Measurements from ENCODE around the gene PRTN3.

Gene PRTN3

GRCh38 chr19:840519-841206 lies at the start of gene PRTN3:
Gene PRTN3, plus strand, starts transcription at chr19:840999. Its CDS starts 10 bp downstream, at chr19:841009.
- no peak for DNase-seq

GRCh38 chr19:791007-791566 lies 49.7 kb upstream of the PRTN3 start:
- no peak for DNase-seq

- DNase-seq: no peak
Measured at GRCh38 chr19:791567-792305, 49.1 kb upstream of the PRTN3 start.

- no peak for DNase-seq
Measured at GRCh38 chr19:792306-792885, 48.4 kb upstream of the PRTN3 start.

GRCh38 chr19:793806-794205 lies 47.0 kb upstream of the PRTN3 start:
- DNase-seq: no peak

GRCh38 chr19:795073-795611 lies 45.7 kb upstream of the PRTN3 start:
- no peak for DNase-seq

- no peak for DNase-seq
Measured at GRCh38 chr19:795691-796581, 44.9 kb upstream of the PRTN3 start.

- DNase-seq: peak; percentile 98
Measured at GRCh38 chr19:796692-797527, 43.9 kb upstream of the PRTN3 start, which contains the start of gene PTBP1. Gene PTBP1, plus strand, starts transcription at chr19:797452. Its CDS starts 46 bp downstream, at chr19:797498.

- DNase-seq: peak; percentile 31
Measured at GRCh38 chr19:797528-798414, 43.0 kb upstream of the PRTN3 start.

- DNase-seq: no peak
Measured at GRCh38 chr19:798415-799075, 42.3 kb upstream of the PRTN3 start.

GRCh38 chr19:799076-799881 lies 41.5 kb upstream of the PRTN3 start:
- DNase-seq: peak; percentile 11

- no peak for DNase-seq
Measured at GRCh38 chr19:800360-801029, 40.3 kb upstream of the PRTN3 start.

GRCh38 chr19:801030-801860 lies 39.6 kb upstream of the PRTN3 start:
- no peak for DNase-seq

GRCh38 chr19:801861-802497 lies 38.8 kb upstream of the PRTN3 start:
- DNase-seq: no peak

- DNase-seq: no peak
Measured at GRCh38 chr19:802498-803098, 38.2 kb upstream of the PRTN3 start.

- no peak for DNase-seq
Measured at GRCh38 chr19:803099-803561, 37.7 kb upstream of the PRTN3 start.
